H1 (cell line): Measurements from ENCODE around the gene GHRH. TPM values are rescaled to one million over a fixed set of nuclear protein-coding genes. Genes with fewer than 3 reads are reported as not detected.

Experiments
- CTCF ChIA-PET: fragments of 300-600 bp; sonication (Branson Sonifier 250); formaldehyde crosslinking; loops from one replicate; lab custom pipeline; 2021; ENCODE audit not compliant: partially characterized antibody; lab: Charles Lee
- POLR2A ChIA-PET: fragments of 300-600 bp; sonication (Branson Sonifier 250); formaldehyde crosslinking; loops from one replicate; lab custom pipeline; 2021; ENCODE audit warnings: inconsistent platforms; ENCODE audit not compliant: partially characterized antibody; lab: Charles Lee
- DNase-seq, 2 experiments: peaks; one replicate each; pipeline versions ENCODE4 v3.0.0 to v3.0.0-alpha.2; 2010 to 2022; ENCODE audit warnings: low spot score in 2 of 2, low read depth in 1 of 2, mixed read lengths in 1 of 2
- FAIRE-seq: peaks from 2 replicates; lab custom pipeline; 2011; peaks lifted over from hg19 to GRCh38; lab: Jason Lieb, UNC
- H2AFZ ChIP-seq: 2 replicates; pipeline ENCODE4 v1.8.1; 2012; ENCODE audit warnings: low read length, inconsistent platforms
- H2AK5ac ChIP-seq: 2 replicates; pipeline ENCODE4 v1.6.1; 2013; ENCODE audit warnings: low read depth, low read length
- H2BK120ac ChIP-seq: replicated peaks from 2 replicates; pipeline ENCODE3; 2013; ENCODE audit warnings: low read depth, low read length, inconsistent platforms
- H2BK12ac ChIP-seq: 2 replicates; pipeline ENCODE4 v1.6.1; 2013; ENCODE audit warnings: low read depth, low read length
- H2BK15ac ChIP-seq: 2 replicates; pipeline ENCODE4 v1.6.1; 2013; ENCODE audit warnings: low read length
- H2BK20ac ChIP-seq: 2 replicates; pipeline ENCODE4 v1.6.1; 2013; ENCODE audit warnings: low read length
- H2BK5ac ChIP-seq: 2 replicates; pipeline ENCODE4 v1.6.1; 2013; ENCODE audit warnings: low read depth, low read length
- H3K14ac ChIP-seq: 2 replicates; pipeline ENCODE4 v1.6.1; 2013; ENCODE audit warnings: inconsistent platforms; ENCODE audit not compliant: insufficient read length
- H3K18ac ChIP-seq: 2 replicates; pipeline ENCODE4 v1.6.1; 2013; ENCODE audit warnings: low read length; ENCODE audit errors: extremely low read depth
- H3K23ac ChIP-seq: 2 replicates; pipeline ENCODE4 v1.6.1; 2013; ENCODE audit warnings: inconsistent platforms; ENCODE audit not compliant: insufficient read length
- H3K23me2 ChIP-seq: 2 replicates; pipeline ENCODE4 v1.6.1; 2013; ENCODE audit warnings: low read depth, low read length
- H3K27ac ChIP-seq: 2 replicates; pipeline ENCODE4 v1.6.1; 2011; ENCODE audit warnings: low read depth, low read length, inconsistent platforms
- H3K27me3 ChIP-seq, 4 experiments: replicated peaks in 1 of 4; 1 replicate in 1 of 4; 2 replicates in 3 of 4; pipeline versions ENCODE4 v1.6.1 to v1.8.1; 2011 to 2013; ENCODE audit warnings: low read length in 3 of 4, mild to moderate bottlenecking in 3 of 4, inconsistent platforms in 2 of 4, mixed read lengths in 2 of 4, moderate library complexity in 1 of 4; ENCODE audit not compliant: control insufficient read depth in 3 of 4, insufficient read depth in 3 of 4; ENCODE audit errors: extremely low read depth in 1 of 4
- H3K36me3 ChIP-seq, 4 experiments: 2 replicates each; pipeline versions ENCODE4 v1.6.1 to v1.8.1; 2011 to 2013; ENCODE audit warnings: mild to moderate bottlenecking in 4 of 4, low read length in 3 of 4, moderate library complexity in 2 of 4, control low read depth in 1 of 4, inconsistent platforms in 1 of 4; ENCODE audit not compliant: insufficient read depth in 4 of 4, control insufficient read depth in 2 of 4
- H3K4ac ChIP-seq: replicated peaks from 2 replicates; pipeline ENCODE3; 2013; ENCODE audit warnings: low read length, low read depth, mixed read lengths, inconsistent platforms; ENCODE audit not compliant: insufficient read length
- H3K4me1 ChIP-seq, 4 experiments: replicated peaks in 1 of 4; 1 replicate in 1 of 4; 2 replicates in 3 of 4; pipeline versions ENCODE4 v1.6.1 to v1.8.1; 2011 to 2013; ENCODE audit warnings: low read length in 3 of 4, inconsistent platforms in 2 of 4, mixed read lengths in 1 of 4; ENCODE audit not compliant: insufficient read depth in 4 of 4, control insufficient read depth in 3 of 4
- H3K4me2 ChIP-seq, 2 experiments: 2 replicates each; pipeline versions ENCODE4 v1.6.1 to v1.8.1; 2011 to 2013; ENCODE audit warnings: low read depth in 2 of 2, low read length in 2 of 2, control low read depth in 1 of 2, inconsistent platforms in 1 of 2, mild to moderate bottlenecking in 1 of 2; ENCODE audit not compliant: insufficient read depth in 1 of 2
- H3K4me3 ChIP-seq, 4 experiments: fragments of 200-600, 300-600 bp in 1 of 4; sonication (generic), shearing (Covaris generic), sonication (Bioruptor Twin) in 1 of 4; 2 replicates each; pipeline versions ENCODE4 v1.5.1 to v1.8.1; 2011 to 2016; ENCODE audit warnings: low read length in 4 of 4, low read depth in 3 of 4, control low read depth in 2 of 4, inconsistent platforms in 2 of 4, mild to moderate bottlenecking in 2 of 4, mixed read lengths in 1 of 4, moderate library complexity in 1 of 4; ENCODE audit not compliant: insufficient read depth in 2 of 4; ENCODE audit errors: extremely low read depth in 1 of 4
- H3K56ac ChIP-seq: replicated peaks from 2 replicates; pipeline ENCODE3; 2013; ENCODE audit warnings: low read depth, mild to moderate bottlenecking, mixed read lengths, low read length, inconsistent platforms; ENCODE audit not compliant: insufficient read length
- H3K79me1 ChIP-seq: 2 replicates; pipeline ENCODE4 v1.6.1; 2013; ENCODE audit warnings: low read depth, low read length, control low read depth
- H3K79me2 ChIP-seq, 2 experiments: 2 replicates each; pipeline versions ENCODE4 v1.6.1 to v1.8.1; 2012 to 2013; ENCODE audit warnings: low read length in 2 of 2, mild to moderate bottlenecking in 2 of 2, inconsistent platforms in 1 of 2; ENCODE audit not compliant: insufficient read depth in 2 of 2, control insufficient read depth in 1 of 2
- H3K9ac ChIP-seq, 4 experiments: replicated peaks in 1 of 4; 1 replicate in 1 of 4; 2 replicates in 3 of 4; pipeline versions ENCODE4 v1.6.1 to v1.8.1; 2011 to 2013; ENCODE audit warnings: low read depth in 3 of 4, low read length in 3 of 4, control low read depth in 2 of 4, mild to moderate bottlenecking in 2 of 4, moderate library complexity in 2 of 4, inconsistent platforms in 1 of 4; ENCODE audit errors: extremely low read depth in 1 of 4
- H3K9me3 ChIP-seq, 2 experiments: 2 replicates each; pipeline versions ENCODE4 v1.6.1 to v1.8.1; 2012 to 2013; ENCODE audit warnings: mild to moderate bottlenecking in 2 of 2, moderate library complexity in 2 of 2, control low read depth in 1 of 2, inconsistent platforms in 1 of 2, low read depth in 1 of 2, low read length in 1 of 2, mixed read lengths in 1 of 2; ENCODE audit not compliant: insufficient read depth in 2 of 2
- H4K20me1 ChIP-seq, 2 experiments: replicated peaks in 1 of 2; 2 replicates each; pipeline versions ENCODE3 to v1.8.1; 2011 to 2013; ENCODE audit warnings: inconsistent platforms in 2 of 2, low read length in 2 of 2, mild to moderate bottlenecking in 1 of 2; ENCODE audit not compliant: insufficient read depth in 2 of 2, control insufficient read depth in 1 of 2
- H4K5ac ChIP-seq: 2 replicates; pipeline ENCODE4 v1.6.1; 2013; ENCODE audit warnings: low read length, low read depth, mixed read lengths, inconsistent platforms; ENCODE audit not compliant: insufficient read length
- H4K8ac ChIP-seq: 2 replicates; pipeline ENCODE4 v1.8.0; 2013; ENCODE audit warnings: mild to moderate bottlenecking, moderate library complexity, low read length, inconsistent platforms; ENCODE audit not compliant: insufficient read depth; ENCODE audit errors: extremely low read depth
- H4K91ac ChIP-seq: replicated peaks from 2 replicates; pipeline ENCODE3; 2013; ENCODE audit warnings: low read length, mixed read lengths, inconsistent platforms; ENCODE audit not compliant: insufficient read length
- CBX5 ChIP-seq: fragments of 300-800, 300-1000 bp; sonication (generic); IDR thresholded peaks from 2 replicates; pipeline ENCODE4 v1.7.1; 2016; ENCODE audit warnings: antibody characterized with exemption, low read length, low read depth
- CTBP2 ChIP-seq: IDR thresholded peaks from 2 replicates; pipeline ENCODE4 v1.7.0; 2011; ENCODE audit warnings: borderline replicate concordance, mild to moderate bottlenecking, moderate library complexity, mixed read lengths, low read length; ENCODE audit not compliant: insufficient read depth, insufficient read length
- EP300 ChIP-seq, 2 experiments: IDR thresholded peaks; 1 replicate in 1 of 2; 2 replicates in 1 of 2; pipeline ENCODE4 v1.6.1; 2011 to 2012; ENCODE audit warnings: low read depth in 2 of 2, low read length in 2 of 2, mild to moderate bottlenecking in 2 of 2, borderline replicate concordance in 1 of 2, inconsistent platforms in 1 of 2, moderate library complexity in 1 of 2
- GABPA ChIP-seq: IDR thresholded peaks from 2 replicates; pipeline ENCODE4 v1.6.1; 2011; ENCODE audit warnings: mild to moderate bottlenecking, low read length, moderate library complexity, borderline replicate concordance; ENCODE audit not compliant: insufficient read depth
- HDAC2 ChIP-seq, 2 experiments: fragments of 300-600 bp in 1 of 2; sonication (generic) in 1 of 2; IDR thresholded peaks; 2 replicates each; pipeline ENCODE4 v1.6.1; 2011 to 2012; ENCODE audit warnings: low read depth in 2 of 2, low read length in 2 of 2, mild to moderate bottlenecking in 2 of 2, moderate library complexity in 2 of 2, borderline replicate concordance in 1 of 2, inconsistent platforms in 1 of 2
- HDAC6 ChIP-seq: IDR thresholded peaks from one replicate; pipeline ENCODE4 v1.7.1; 2012; ENCODE audit warnings: low read depth, mild to moderate bottlenecking, inconsistent platforms, low read length, moderate library complexity
- KDM1A ChIP-seq: fragments of 200-600, 300-600 bp; sonication (generic); IDR thresholded peaks from 2 replicates; pipeline ENCODE4 v1.7.1; 2016; ENCODE audit warnings: mild to moderate bottlenecking, low read length, borderline replicate concordance
- MAX ChIP-seq: IDR thresholded peaks from 2 replicates; pipeline ENCODE4 v1.6.1; 2012; ENCODE audit warnings: inconsistent platforms
- RFX5 ChIP-seq: IDR thresholded peaks from 2 replicates; pipeline ENCODE4 v1.6.1; 2011; ENCODE audit warnings: low read depth, low read length, improper control_type of control experiment, borderline replicate concordance
- SIRT6 ChIP-seq: IDR thresholded peaks from one replicate; pipeline ENCODE4 v1.7.1; 2012; ENCODE audit warnings: low read length, inconsistent platforms
- TAF7 ChIP-seq: optimal IDR thresholded peaks from 2 replicates; pipeline ENCODE3; 2011; ENCODE audit warnings: low read depth, mild to moderate bottlenecking, inconsistent platforms, low read length, moderate library complexity, borderline replicate concordance
- TBP ChIP-seq: IDR thresholded peaks from 2 replicates; pipeline ENCODE4 v1.6.1; 2011; ENCODE audit warnings: low read depth, low read length, improper control_type of control experiment
- WGBS, 2 experiments: shearing (Covaris generic) in 1 of 2; methylation state at CpG; one replicate each; pipeline versions ENCODE4 v1.1.6 to v1.1.7; 2013 to 2015; ENCODE audit warnings: low lambda C conversion rate in 2 of 2, mixed read lengths in 2 of 2, inconsistent platforms in 1 of 2, low coverage in 1 of 2, missing lambda C conversion rate in 1 of 2; ENCODE audit not compliant: insufficient replicate concordance in 2 of 2, insufficient coverage in 1 of 2, insufficient read length in 1 of 2; ENCODE audit errors: extremely low coverage in 1 of 2, missing lambda C conversion rate in 1 of 2; 5-methylcytosine and 5-hydroxymethylcytosine counted together
- polyA plus RNA-seq, 7 experiments: library from polyadenylated mRNA; depleted of rRNA in 3 of 7; stranded (reverse) in 5 of 7; unstranded in 2 of 7; fragments of >200 nt in 5 of 7; fragments of 200-250 nt in 2 of 7; gene quantifications; 1 replicate in 5 of 7; 2 replicates in 1 of 7; 4 replicates in 1 of 7; pipeline versions ENCODE4 v1.2.1 to v1.2.3, GENCODE V29; 2011 to 2013; ENCODE audit warnings: missing spikeins in 2 of 7, mixed read lengths in 2 of 7
- total RNA-seq: library from RNA; stranded (reverse); fragmentation: NEBNext Ultra II Directional; extraction: Animal tissue kit (Norgen Biotek cat#: 25700); gene quantifications from 2 replicates; pipeline ENCODE4 v1.2.1, GENCODE V29; 2021

GHRH gene
- total and polyA plus RNA-seq, 2 of the 8 experiments (the other 6 are each of a cell fraction or from before 2014, with no cell fraction given): not detected

GRCh38 chr20:37303637-37304036 is 42.0 kb upstream of the GHRH start:
- Histone ChIP-seq H2BK12ac (no peak overlapping the region), H2AK5ac (no peak overlapping the region), H3K9me3 (no peaks in the 10 kb centered on the region), H4K8ac (no peak overlapping the region), H3K4ac (no peak overlapping the region), H3K4me2 (no peak overlapping the region), H3K18ac (no peak overlapping the region), H3K79me2 (peaks cover 0 to 2% of the 10 kb centered on the region in 2 experiments; a peak in 2 of 4 replicates), H3K14ac (no peak overlapping the region), H3K9ac (no peak overlapping the region; a peak in 1 of 7 replicates), H2BK5ac (no peak overlapping the region), H3K23me2 (no peaks in the 10 kb centered on the region), H4K91ac (no peak overlapping the region), H3K36me3 (peaks cover 0 to 23% (median 11%) of the 10 kb centered on the region in 4 experiments; a peak in 6 of 8 replicates), H3K4me1 (peaks cover 0 to 4% (median 0%) of the 10 kb centered on the region in 4 experiments; a peak in 2 of 7 replicates), H3K4me3 (no peak overlapping the region), H2BK120ac (no peak overlapping the region), H3K27ac (no peak overlapping the region), H2AFZ (no peak overlapping the region), H3K23ac (no peak overlapping the region), H2BK15ac (no peak overlapping the region), H3K27me3 (no peaks in the 10 kb centered on the region), H3K56ac (no peak overlapping the region), H3K79me1 (peaks cover 13% of the 10 kb centered on the region), H2BK20ac (no peak overlapping the region), H4K20me1 (no peaks in the 10 kb centered on the region), H4K5ac (no peak overlapping the region)
- TF ChIP-seq RFX5: no peak
- no peak for TF ChIP-seq CTBP2
- TF ChIP-seq SIRT6: no peak
- no peak for TF ChIP-seq HDAC6
- TF ChIP-seq EP300 (IDR thresholded peaks at IDR 0.05; ENCODE audit: borderline replicate concordance in 1 of 2, low read depth in 2 of 2, low read length in 2 of 2): no peak
- no peak for TF ChIP-seq TBP
- no peak for TF ChIP-seq KDM1A
- no peak for TF ChIP-seq TAF7
- no peak for TF ChIP-seq MAX
- TF ChIP-seq HDAC2 (IDR thresholded peaks at IDR 0.05; ENCODE audit: borderline replicate concordance in 1 of 2, low read depth in 2 of 2, low read length in 2 of 2): no peak
- TF ChIP-seq GABPA: no peak
- TF ChIP-seq CBX5: no peak
- ChIA-PET POLR2A (interaction anchor here (1.4 kb wide), 1 partner anchor 15 kb away, joined by 4 read pairs; the partner anchor contains the start of gene MANBAL), CTCF (interaction anchor here (0.6 to 1.6 kb wide), 2 partner anchors 11 to 230 kb away, joined by 4 to 5 read pairs; no protein-coding TSS in a partner anchor)
- WGBS, 2 experiments: 95% methylated on average over 4 of the region's 4 CpGs; no CpG with 5 or more reads in 1 of the 2 experiments
- DNase-seq: no peak
- FAIRE-seq: no peak
